ENCODE results near the gene INTS1. TPM values are rescaled to one million over a fixed set of nuclear protein-coding genes. Genes with fewer than 3 reads are reported as not detected.

INTS1 gene
- total RNA-seq, 6 donors from 2014 or later: 38.6 to 215 (median 72.3) TPM

DNA sequence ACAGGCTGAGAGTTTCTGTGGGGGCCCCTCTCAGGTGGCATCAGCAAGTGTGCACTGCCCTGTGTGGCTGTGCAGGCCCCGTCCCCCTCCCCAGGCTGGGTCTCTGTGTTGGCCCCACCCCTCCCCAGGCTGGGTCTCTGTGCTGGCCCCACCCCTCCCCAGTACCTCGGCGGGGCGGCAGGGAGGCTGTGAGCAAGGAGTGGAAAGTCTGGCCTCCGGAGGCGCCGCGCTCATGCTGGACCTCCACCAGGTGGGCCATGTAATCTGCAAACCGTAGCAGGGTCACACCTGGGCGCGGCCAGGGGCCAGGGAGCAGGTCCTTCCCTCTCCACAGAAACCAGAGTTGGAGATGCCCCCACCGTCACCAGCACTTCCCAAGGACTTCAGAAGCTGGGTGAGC is 23.5 kb downstream of the INTS1 start:
- 84 to 91% methylated on average over 7 to 12 of the region's 12 CpGs for WGBS, 2 donors
- H3K4me1 ChIP-seq: no peaks in the 10 kb centered on the region
- peaks cover 30 to 100% (median 98%) of the 10 kb centered on the region in 4 donors for H3K36me3 ChIP-seq
- DNase-seq (no peak), ATAC-seq (ENCODE audit: low FRiP score in 2 of 2) (no peak)
- H3K4me3 ChIP-seq: no peak overlapping the region
- TF ChIP-seq POLR2A (IDR thresholded peaks at IDR 0.05): no peak
- no peak for TF ChIP-seq POLR2AphosphoS5 (IDR thresholded peaks at IDR 0.05)
- TF ChIP-seq EP300 (IDR thresholded peaks at IDR 0.05): no peak
- TF ChIP-seq, protein P1, sequence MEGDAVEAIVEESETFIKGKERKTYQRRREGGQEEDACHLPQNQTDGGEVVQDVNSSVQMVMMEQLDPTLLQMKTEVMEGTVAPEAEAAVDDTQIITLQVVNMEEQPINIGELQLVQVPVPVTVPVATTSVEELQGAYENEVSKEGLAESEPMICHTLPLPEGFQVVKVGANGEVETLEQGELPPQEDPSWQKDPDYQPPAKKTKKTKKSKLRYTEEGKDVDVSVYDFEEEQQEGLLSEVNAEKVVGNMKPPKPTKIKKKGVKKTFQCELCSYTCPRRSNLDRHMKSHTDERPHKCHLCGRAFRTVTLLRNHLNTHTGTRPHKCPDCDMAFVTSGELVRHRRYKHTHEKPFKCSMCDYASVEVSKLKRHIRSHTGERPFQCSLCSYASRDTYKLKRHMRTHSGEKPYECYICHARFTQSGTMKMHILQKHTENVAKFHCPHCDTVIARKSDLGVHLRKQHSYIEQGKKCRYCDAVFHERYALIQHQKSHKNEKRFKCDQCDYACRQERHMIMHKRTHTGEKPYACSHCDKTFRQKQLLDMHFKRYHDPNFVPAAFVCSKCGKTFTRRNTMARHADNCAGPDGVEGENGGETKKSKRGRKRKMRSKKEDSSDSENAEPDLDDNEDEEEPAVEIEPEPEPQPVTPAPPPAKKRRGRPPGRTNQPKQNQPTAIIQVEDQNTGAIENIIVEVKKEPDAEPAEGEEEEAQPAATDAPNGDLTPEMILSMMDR (IDR thresholded peaks at IDR 0.05): no peak
- H3K27me3 ChIP-seq: no peaks in the 10 kb centered on the region
- H3K27ac ChIP-seq: no peak overlapping the region
- H3K9me3 ChIP-seq: no peaks in the 10 kb centered on the region

DNA sequence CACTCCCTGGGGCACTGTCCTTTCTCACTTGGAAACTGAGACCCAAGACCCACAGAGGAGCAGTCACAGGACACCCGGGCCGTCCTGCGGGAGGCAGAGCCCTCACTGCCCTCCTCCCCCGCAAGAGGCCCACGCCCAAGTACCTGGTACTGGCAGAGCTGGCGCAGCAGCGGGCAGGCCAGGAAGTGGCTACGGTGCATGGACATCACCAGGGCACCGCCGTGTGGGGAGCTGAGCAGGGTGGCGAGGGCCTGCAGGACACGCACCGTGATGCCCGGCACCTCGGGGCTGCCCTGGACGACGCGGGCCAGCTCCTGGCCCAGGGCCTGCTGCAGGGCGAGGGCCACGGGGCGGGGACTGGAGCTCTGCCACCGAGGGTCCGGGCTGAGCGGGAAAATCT is 24.9 kb downstream of the INTS1 start:
- peaks cover 0 to 4% (median 3%) of the 10 kb centered on the region in 4 donors for H3K4me1 ChIP-seq
- no peaks in the 10 kb centered on the region for H3K27me3 ChIP-seq
- no peak for TF ChIP-seq POLR2AphosphoS5 (IDR thresholded peaks at IDR 0.05)
- TF ChIP-seq, protein P1 (IDR thresholded peaks at IDR 0.05): no peak
- H3K27ac ChIP-seq: no peak overlapping the region
- no peak overlapping the region for H3K4me3 ChIP-seq
- peaks cover 24 to 98% (median 90%) of the 10 kb centered on the region in 4 donors for H3K36me3 ChIP-seq
- no peak for DNase-seq
- 88 to 94% methylated on average over 13 to 23 of the region's 24 CpGs for WGBS, 2 donors
- no peak for ATAC-seq (ENCODE audit: low FRiP score in 2 of 2)
- no peaks in the 10 kb centered on the region for H3K9me3 ChIP-seq

DNA sequence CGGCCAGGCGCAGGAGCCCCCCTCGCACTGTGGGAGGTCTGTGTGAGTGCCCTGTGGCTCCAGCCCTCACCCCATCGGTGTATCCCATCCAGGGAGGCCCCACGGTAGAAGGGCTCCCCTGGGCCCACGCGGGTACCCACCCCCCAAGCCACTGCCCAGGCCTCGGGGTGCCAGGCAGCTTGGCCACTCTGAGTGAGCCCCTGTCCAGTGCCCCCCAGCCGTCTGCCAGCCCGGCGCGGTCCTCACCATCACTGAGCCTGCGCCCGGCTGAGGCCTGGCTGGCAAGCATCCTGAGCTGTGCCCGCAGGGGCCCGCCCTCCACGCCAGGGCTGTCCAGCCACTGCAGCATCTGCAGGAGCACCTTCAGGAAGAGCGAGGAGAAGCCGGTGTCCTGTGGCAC is 25.7 kb downstream of the INTS1 start:
- TF ChIP-seq POLR2A (IDR thresholded peaks at IDR 0.05): no peak
- TF ChIP-seq POLR2AphosphoS5 (IDR thresholded peaks at IDR 0.05): no peak
- TF ChIP-seq EP300 (IDR thresholded peaks at IDR 0.05): no peak
- 85% methylated on average over 17 of the region's 19 CpGs; no CpG with 5 or more reads in 1 of the 2 donors for WGBS, 2 donors
- no peak overlapping the region for H3K27ac ChIP-seq
- H3K4me1 ChIP-seq: peaks cover 0 to 9% (median 6%) of the 10 kb centered on the region in 4 donors
- DNase-seq (no peak), ATAC-seq (ENCODE audit: low FRiP score in 2 of 2) (no peak)
- H3K36me3 ChIP-seq: peaks cover 22 to 95% (median 87%) of the 10 kb centered on the region in 4 donors
- H3K9me3 ChIP-seq: no peaks in the 10 kb centered on the region
- no peaks in the 10 kb centered on the region for H3K27me3 ChIP-seq
- H3K4me3 ChIP-seq: no peak overlapping the region

DNA sequence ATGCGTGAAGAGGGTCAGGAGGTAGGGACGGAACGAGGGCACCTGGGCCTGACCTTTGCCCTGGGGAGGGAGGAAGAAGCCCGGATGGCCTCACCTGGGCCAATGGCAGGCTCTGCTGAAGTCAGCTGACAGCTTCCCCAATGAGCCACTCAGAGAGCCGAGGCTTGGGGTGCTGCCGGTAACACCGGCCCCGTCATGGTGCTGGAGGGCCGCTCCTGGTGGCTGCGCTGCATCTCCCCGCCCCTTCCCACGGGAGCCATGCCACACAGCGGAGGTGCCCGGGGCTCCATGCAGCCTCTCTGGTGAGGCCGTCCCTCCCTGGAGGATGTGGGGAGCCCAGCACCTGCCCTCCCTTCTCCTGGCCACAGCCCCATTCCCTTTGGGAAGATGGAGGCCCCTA is 27.3 kb downstream of the INTS1 start:
- DNase-seq (no peak), ATAC-seq (ENCODE audit: low FRiP score in 2 of 2) (no peak)
- no peak overlapping the region for H3K4me3 ChIP-seq
- WGBS, 2 donors: 93 to 100% methylated on average over 4 to 14 of the region's 15 CpGs
- H3K9me3 ChIP-seq: no peaks in the 10 kb centered on the region
- H3K36me3 ChIP-seq: peaks cover 21 to 95% (median 85%) of the 10 kb centered on the region in 4 donors
- no peak overlapping the region for H3K27ac ChIP-seq
- no peaks in the 10 kb centered on the region for H3K27me3 ChIP-seq
- H3K4me1 ChIP-seq: peaks cover 0 to 9% (median 6%) of the 10 kb centered on the region in 4 donors
- TF ChIP-seq, protein P1 (IDR thresholded peaks at IDR 0.05): no peak
- TF ChIP-seq POLR2AphosphoS5 (IDR thresholded peaks at IDR 0.05) (no peak), EP300 (IDR thresholded peaks at IDR 0.05) (no peak), POLR2A (IDR thresholded peaks at IDR 0.05) (no peak)

DNA sequence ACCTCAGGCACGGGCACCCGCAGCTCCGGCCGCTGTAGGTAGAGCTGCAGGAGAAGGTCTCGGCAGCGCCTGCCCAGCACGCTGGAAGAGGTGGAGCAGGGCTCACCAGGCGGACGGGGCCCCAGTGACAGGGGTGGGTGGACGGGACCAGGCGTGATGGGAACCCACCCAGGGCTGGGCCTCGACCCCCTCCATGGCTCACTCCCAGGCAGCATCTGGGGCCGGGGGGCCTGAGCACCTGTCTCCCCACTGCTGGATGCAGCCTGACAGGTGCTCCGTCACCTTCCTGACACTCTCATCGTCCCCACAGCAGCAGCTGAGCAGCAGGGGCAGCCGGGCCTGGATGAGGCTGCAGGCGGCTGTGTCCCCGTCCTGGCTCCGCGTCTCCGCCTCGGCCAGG is 28.2 kb downstream of the INTS1 start:
- no peak for TF ChIP-seq POLR2AphosphoS5 (IDR thresholded peaks at IDR 0.05)
- no peak for TF ChIP-seq EP300 (IDR thresholded peaks at IDR 0.05)
- TF ChIP-seq POLR2A (IDR thresholded peaks at IDR 0.05): no peak
- TF ChIP-seq, protein P1 (IDR thresholded peaks at IDR 0.05): no peak
- DNase-seq (no peak), ATAC-seq (ENCODE audit: low FRiP score in 2 of 2) (no peak)
- Histone ChIP-seq H3K4me3 (no peak overlapping the region), H3K36me3 (peaks cover 21 to 95% (median 85%) of the 10 kb centered on the region in 4 donors), H3K9me3 (no peaks in the 10 kb centered on the region), H3K27me3 (no peaks in the 10 kb centered on the region), H3K27ac (no peak overlapping the region), H3K4me1 (peaks cover 0 to 9% (median 6%) of the 10 kb centered on the region in 4 donors)
- 96 to 97% methylated on average over 12 to 21 of the region's 22 CpGs for WGBS, 2 donors
